Mononuclear cell (primary cell): ENCODE results near the gene FBXL17. TPM values are rescaled to one million over a fixed set of nuclear protein-coding genes. Genes with fewer than 3 reads are reported as not detected.

Experiments used
- H3K27me3 ChIP-seq: 2 replicates; pipeline ENCODE4 v1.6.0; 2011; ENCODE audit warnings: low read length, control low read depth; ENCODE audit not compliant: insufficient read depth
- H3K4me1 ChIP-seq: 2 replicates; pipeline ENCODE4 v1.5.1; 2011; ENCODE audit warnings: mild to moderate bottlenecking, low read length, control low read depth; ENCODE audit not compliant: insufficient read depth
- H3K4me3 ChIP-seq: 2 replicates; pipeline ENCODE4 v1.5.1; 2011; ENCODE audit warnings: mild to moderate bottlenecking, low read length, moderate library complexity
- H3K9me3 ChIP-seq: 2 replicates; pipeline ENCODE4 v1.5.1; 2011; ENCODE audit warnings: low read depth, mild to moderate bottlenecking, control low read depth, low read length
- total RNA-seq: library from RNA; depleted of rRNA; stranded (reverse); fragments of >200 nt; gene quantifications from one replicate; pipeline ENCODE4 v1.2.3, GENCODE V29; 2012

Gene FBXL17
- total RNA-seq, 1 donor: 19.3 TPM

- H3K9me3 ChIP-seq: no peaks in the 10 kb centered on the region
- H3K4me3 ChIP-seq: no peak overlapping the region
- H3K27me3 ChIP-seq: no peaks in the 10 kb centered on the region
- H3K4me1 ChIP-seq: peaks cover 4% of the 10 kb centered on the region
Observed at GRCh38 chr5:108259306-108259705, 122.6 kb downstream of the FBXL17 start.

GRCh38 chr5:108257996-108258395, 123.9 kb downstream of the FBXL17 start:
- no peaks in the 10 kb centered on the region for H3K27me3 ChIP-seq
- H3K9me3 ChIP-seq: no peaks in the 10 kb centered on the region
- H3K4me1 ChIP-seq: peaks cover 4% of the 10 kb centered on the region
- no peak overlapping the region for H3K4me3 ChIP-seq

- no peak overlapping the region for H3K4me3 ChIP-seq
- H3K27me3 ChIP-seq: no peaks in the 10 kb centered on the region
- H3K4me1 ChIP-seq: peaks cover 2% of the 10 kb centered on the region
- no peaks in the 10 kb centered on the region for H3K9me3 ChIP-seq
Observed at GRCh38 chr5:108255468-108255867, 126.4 kb downstream of the FBXL17 start.

- no peak overlapping the region for H3K4me3 ChIP-seq
- H3K27me3 ChIP-seq: no peaks in the 10 kb centered on the region
- H3K9me3 ChIP-seq: no peaks in the 10 kb centered on the region
- no peaks in the 10 kb centered on the region for H3K4me1 ChIP-seq
Observed at GRCh38 chr5:108251350-108251749, 130.5 kb downstream of the FBXL17 start.

GRCh38 chr5:108249785-108250426, 132.0 kb downstream of the FBXL17 start:
- H3K4me3 ChIP-seq: no peak overlapping the region
- H3K27me3 ChIP-seq: no peaks in the 10 kb centered on the region
- H3K9me3 ChIP-seq: no peaks in the 10 kb centered on the region

GRCh38 chr5:108249095-108249784, 132.7 kb downstream of the FBXL17 start:
- H3K27me3 ChIP-seq: no peaks in the 10 kb centered on the region
- no peaks in the 10 kb centered on the region for H3K9me3 ChIP-seq
- H3K4me1 ChIP-seq: no peaks in the 10 kb centered on the region
- H3K4me3 ChIP-seq: no peak overlapping the region

More at GRCh38 chr5:108249785-108250426, 132.0 kb downstream of the FBXL17 start:
- H3K4me1 ChIP-seq: no peaks in the 10 kb centered on the region

GRCh38 chr5:108238936-108239887, 142.7 kb downstream of the FBXL17 start:
- H3K9me3 ChIP-seq: no peaks in the 10 kb centered on the region

GRCh38 chr5:108238461-108238860, 143.4 kb downstream of the FBXL17 start:
- Histone ChIP-seq H3K4me3 (no peak overlapping the region), H3K27me3 (no peaks in the 10 kb centered on the region), H3K4me1 (no peaks in the 10 kb centered on the region), H3K9me3 (no peaks in the 10 kb centered on the region)

More at GRCh38 chr5:108238936-108239887, 142.7 kb downstream of the FBXL17 start:
- Histone ChIP-seq H3K4me3 (no peak overlapping the region), H3K27me3 (no peaks in the 10 kb centered on the region), H3K4me1 (no peaks in the 10 kb centered on the region)

GRCh38 chr5:108233617-108234155, 148.2 kb downstream of the FBXL17 start:
- H3K9me3 ChIP-seq: no peaks in the 10 kb centered on the region
- H3K4me1 ChIP-seq: no peaks in the 10 kb centered on the region
- no peaks in the 10 kb centered on the region for H3K27me3 ChIP-seq
- no peak overlapping the region for H3K4me3 ChIP-seq

GRCh38 chr5:108232805-108233204, 149.1 kb downstream of the FBXL17 start:
- Histone ChIP-seq H3K27me3 (no peaks in the 10 kb centered on the region), H3K9me3 (no peaks in the 10 kb centered on the region), H3K4me3 (no peak overlapping the region), H3K4me1 (no peaks in the 10 kb centered on the region)

- Histone ChIP-seq H3K4me1 (no peaks in the 10 kb centered on the region), H3K9me3 (no peaks in the 10 kb centered on the region), H3K4me3 (no peak overlapping the region), H3K27me3 (no peaks in the 10 kb centered on the region)
Observed at GRCh38 chr5:108222011-108222410, 159.9 kb downstream of the FBXL17 start.

- Histone ChIP-seq H3K9me3 (no peaks in the 10 kb centered on the region), H3K4me1 (no peaks in the 10 kb centered on the region), H3K4me3 (no peak overlapping the region), H3K27me3 (no peaks in the 10 kb centered on the region)
Observed at GRCh38 chr5:108220834-108221233, 161.1 kb downstream of the FBXL17 start.

GRCh38 chr5:108216890-108217289, 165.0 kb downstream of the FBXL17 start:
- no peaks in the 10 kb centered on the region for H3K9me3 ChIP-seq
- H3K4me3 ChIP-seq: no peak overlapping the region
- no peaks in the 10 kb centered on the region for H3K27me3 ChIP-seq
- H3K4me1 ChIP-seq: no peaks in the 10 kb centered on the region

- Histone ChIP-seq H3K27me3 (no peaks in the 10 kb centered on the region), H3K4me3 (no peak overlapping the region), H3K4me1 (no peaks in the 10 kb centered on the region), H3K9me3 (no peaks in the 10 kb centered on the region)
Observed at GRCh38 chr5:108214857-108215256, 167.0 kb downstream of the FBXL17 start.
